Glutamatergic neuron (in vitro differentiated cells): ENCODE data around the gene ZNF628. TPM values are rescaled to one million over a fixed set of nuclear protein-coding genes. Genes with fewer than 3 reads are reported as not detected.
"Not testable (repeated sequence)": the region's sequence is repeated elsewhere in the genome, so short reads cannot be mapped to it uniquely, and the experiment has no call there.

ENCODE experiments used
- DNase-seq: peaks from one replicate; pipeline ENCODE4 v3.0.0; 2022
- H3K27ac Mint-ChIP-seq: one replicate; pipeline ENCODE4 v1.8.0; 2020; ENCODE audit warnings: mild to moderate bottlenecking, mixed read lengths, inconsistent platforms; ENCODE audit not compliant: unreplicated experiment
- H3K27me3 Mint-ChIP-seq: one replicate; pipeline ENCODE4 v1.8.0; 2020; ENCODE audit warnings: mild to moderate bottlenecking, moderate library complexity, mixed read lengths, inconsistent platforms; ENCODE audit not compliant: unreplicated experiment
- H3K36me3 Mint-ChIP-seq: one replicate; pipeline ENCODE4 v1.8.0; 2020; ENCODE audit warnings: mild to moderate bottlenecking, mixed read lengths, inconsistent platforms; ENCODE audit not compliant: unreplicated experiment
- H3K4me1 Mint-ChIP-seq: one replicate; pipeline ENCODE4 v1.8.0; 2020; ENCODE audit warnings: mild to moderate bottlenecking, low read depth, mixed read lengths, inconsistent platforms; ENCODE audit not compliant: unreplicated experiment
- H3K4me3 Mint-ChIP-seq: one replicate; pipeline ENCODE4 v1.8.0; 2020; ENCODE audit warnings: mild to moderate bottlenecking, mixed read lengths, inconsistent platforms; ENCODE audit not compliant: unreplicated experiment
- H3K9me3 Mint-ChIP-seq: one replicate; pipeline ENCODE4 v1.8.0; 2020; ENCODE audit warnings: mild to moderate bottlenecking, moderate library complexity, mixed read lengths, inconsistent platforms; ENCODE audit not compliant: unreplicated experiment
- total RNA-seq: library from RNA; stranded (reverse); fragmentation: NEBNext Ultra II Directional; extraction: Animal tissue kit (Norgen Biotek cat#: 25700); gene quantifications from one replicate; pipeline ENCODE4 v1.2.1, GENCODE V29; 2021; ENCODE audit not compliant: unreplicated experiment
- TF ChIP-seq, protein P1 (sequence below): fragments of 200-600 bp; sonication (generic); IDR thresholded peaks from one replicate; pipeline ENCODE4 v1.5.0; 2021; ENCODE audit not compliant: partially characterized antibody, unreplicated experiment

Gene ZNF628
- total RNA-seq, 1 donor from 2014 or later = 13.7 TPM

GRCh38 chr19:55495646-55496349, 19.4 kb downstream of the ZNF628 start:
- H3K27me3 Mint-ChIP-seq = peaks cover 13% of the 10 kb centered on the region
- H3K4me1 Mint-ChIP-seq = peaks cover 10% of the 10 kb centered on the region
- H3K36me3 Mint-ChIP-seq = no peaks in the 10 kb centered on the region
- H3K27ac Mint-ChIP-seq = peak overlapping the region; percentile 62
- H3K9me3 Mint-ChIP-seq = peaks cover 7% of the 10 kb centered on the region
- DNase-seq = no peak
- TF ChIP-seq, protein P1, sequence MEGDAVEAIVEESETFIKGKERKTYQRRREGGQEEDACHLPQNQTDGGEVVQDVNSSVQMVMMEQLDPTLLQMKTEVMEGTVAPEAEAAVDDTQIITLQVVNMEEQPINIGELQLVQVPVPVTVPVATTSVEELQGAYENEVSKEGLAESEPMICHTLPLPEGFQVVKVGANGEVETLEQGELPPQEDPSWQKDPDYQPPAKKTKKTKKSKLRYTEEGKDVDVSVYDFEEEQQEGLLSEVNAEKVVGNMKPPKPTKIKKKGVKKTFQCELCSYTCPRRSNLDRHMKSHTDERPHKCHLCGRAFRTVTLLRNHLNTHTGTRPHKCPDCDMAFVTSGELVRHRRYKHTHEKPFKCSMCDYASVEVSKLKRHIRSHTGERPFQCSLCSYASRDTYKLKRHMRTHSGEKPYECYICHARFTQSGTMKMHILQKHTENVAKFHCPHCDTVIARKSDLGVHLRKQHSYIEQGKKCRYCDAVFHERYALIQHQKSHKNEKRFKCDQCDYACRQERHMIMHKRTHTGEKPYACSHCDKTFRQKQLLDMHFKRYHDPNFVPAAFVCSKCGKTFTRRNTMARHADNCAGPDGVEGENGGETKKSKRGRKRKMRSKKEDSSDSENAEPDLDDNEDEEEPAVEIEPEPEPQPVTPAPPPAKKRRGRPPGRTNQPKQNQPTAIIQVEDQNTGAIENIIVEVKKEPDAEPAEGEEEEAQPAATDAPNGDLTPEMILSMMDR = no peak
- peak overlapping the region; percentile 76 for H3K4me3 Mint-ChIP-seq

DNA sequence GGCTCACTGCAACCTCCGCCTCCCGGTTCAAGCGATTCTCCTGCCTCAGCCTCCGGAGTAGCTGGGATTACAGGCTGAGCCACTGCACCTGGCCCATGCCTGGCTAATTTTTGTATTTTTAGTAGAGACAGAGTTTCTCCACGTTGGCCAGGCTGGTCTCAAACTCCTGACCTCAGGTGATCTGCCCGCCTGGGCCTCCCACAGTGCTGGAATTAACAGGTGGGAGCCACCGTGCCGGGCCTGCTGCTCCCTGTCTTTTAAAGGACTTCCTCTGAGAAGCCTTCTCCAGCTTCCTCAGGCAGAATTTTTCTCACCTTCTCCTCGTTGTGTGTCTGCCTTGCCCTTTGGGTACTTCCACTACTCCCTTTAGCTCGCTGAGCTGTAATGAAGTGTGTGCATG, 20.4 kb downstream of the ZNF628 start:
- not testable (repeated sequence) for H3K27ac Mint-ChIP-seq, DNase-seq, H3K4me1 Mint-ChIP-seq, H3K9me3 Mint-ChIP-seq, H3K36me3 Mint-ChIP-seq
- Mint-ChIP-seq H3K4me3 (peak overlapping the region; percentile 46), H3K27me3 (peaks cover 17% of the 10 kb centered on the region)

GRCh38 chr19:55497763-55498162, 21.3 kb downstream of the ZNF628 start:
- Mint-ChIP-seq H3K27ac (no peak overlapping the region), H3K27me3 (peaks cover 21% of the 10 kb centered on the region), H3K4me1 (peaks cover 10% of the 10 kb centered on the region), H3K36me3 (peaks cover 11% of the 10 kb centered on the region), H3K9me3 (peaks cover 13% of the 10 kb centered on the region), H3K4me3 (no peak overlapping the region)
- TF ChIP-seq, protein P1 = no peak
- DNase-seq = no peak

GRCh38 chr19:55498246-55498840, 21.9 kb downstream of the ZNF628 start:
- Mint-ChIP-seq H3K27ac (no peak overlapping the region), H3K4me1 (peaks cover 10% of the 10 kb centered on the region), H3K27me3 (peaks cover 24% of the 10 kb centered on the region), H3K4me3 (no peak overlapping the region), H3K9me3 (peaks cover 15% of the 10 kb centered on the region), H3K36me3 (peaks cover 14% of the 10 kb centered on the region)
- TF ChIP-seq, protein P1 = no peak
- no peak for DNase-seq

DNA sequence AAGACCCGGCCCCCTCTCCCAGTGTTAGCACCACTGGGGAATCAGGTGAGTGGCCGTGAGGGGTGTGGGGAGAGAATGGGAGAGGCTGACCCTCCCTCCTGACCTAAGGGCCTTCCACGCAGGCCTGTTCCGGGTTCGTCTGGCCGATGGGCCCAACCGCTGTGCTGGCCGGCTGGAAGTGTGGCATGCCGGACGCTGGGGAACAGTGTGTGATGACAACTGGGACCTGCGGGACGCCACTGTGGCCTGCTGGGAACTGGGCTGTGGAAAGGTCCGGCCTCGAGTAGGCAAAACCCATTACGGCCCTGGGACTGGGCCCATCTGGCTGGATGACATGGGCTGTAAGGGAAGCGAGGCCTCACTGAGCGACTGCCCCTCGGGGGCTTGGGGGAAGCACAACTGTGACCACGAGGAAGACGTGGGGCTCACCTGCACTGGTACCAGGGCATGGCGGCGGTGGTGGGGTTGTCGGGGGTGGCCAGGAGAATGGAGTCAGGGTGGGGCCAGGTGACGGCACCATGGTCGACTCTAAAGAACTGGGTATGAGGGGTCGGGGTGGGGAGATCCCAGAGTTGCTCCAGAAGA, 24.0 kb downstream of the ZNF628 start:
- peaks cover 9% of the 10 kb centered on the region for H3K4me1 Mint-ChIP-seq
- peaks cover 14% of the 10 kb centered on the region for H3K9me3 Mint-ChIP-seq
- TF ChIP-seq, protein P1 = no peak
- no peak overlapping the region for H3K4me3 Mint-ChIP-seq
- H3K36me3 Mint-ChIP-seq = peaks cover 21% of the 10 kb centered on the region
- no peak for DNase-seq
- H3K27ac Mint-ChIP-seq = no peak overlapping the region
- peaks cover 24% of the 10 kb centered on the region for H3K27me3 Mint-ChIP-seq
